GM18519 (cell line): Measurements from ENCODE around the gene THRSP.
A peak's percentile ranks its signal among the peaks of the same experiment; 100 is the strongest.
"Not testable (repeated sequence)": the region's sequence is repeated elsewhere in the genome, so short reads cannot be mapped to it uniquely, and the experiment has no call there.

Experiments
- ATAC-seq: cut with Tn5 transposase; IDR thresholded peaks from one replicate; pipeline ENCODE4 v1.9.1; 2021; ENCODE audit warnings: mild to moderate bottlenecking, moderate library complexity; ENCODE audit not compliant: unreplicated experiment, low FRiP score

THRSP gene

DNA sequence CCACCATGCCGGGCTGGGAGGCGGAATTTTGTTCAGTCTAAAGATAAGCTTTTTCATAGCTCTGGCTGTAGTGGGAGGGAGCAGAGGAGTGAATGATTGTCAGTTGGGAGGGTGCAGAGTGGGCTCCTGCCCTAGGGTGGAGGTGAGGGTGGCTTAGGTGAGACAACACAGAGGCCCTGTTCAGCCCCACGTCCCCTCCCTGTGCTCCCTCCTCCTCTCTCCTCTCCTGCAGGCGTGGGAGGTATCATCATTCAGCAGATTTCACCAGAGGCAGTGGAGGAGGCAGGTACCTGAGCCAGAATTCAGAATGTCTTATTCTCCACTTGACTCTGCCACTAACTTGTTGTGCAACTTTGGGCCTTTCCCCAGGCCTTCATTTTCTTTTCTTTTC, 1.7 kb upstream of the THRSP start:
- ATAC-seq: no peak

DNA sequence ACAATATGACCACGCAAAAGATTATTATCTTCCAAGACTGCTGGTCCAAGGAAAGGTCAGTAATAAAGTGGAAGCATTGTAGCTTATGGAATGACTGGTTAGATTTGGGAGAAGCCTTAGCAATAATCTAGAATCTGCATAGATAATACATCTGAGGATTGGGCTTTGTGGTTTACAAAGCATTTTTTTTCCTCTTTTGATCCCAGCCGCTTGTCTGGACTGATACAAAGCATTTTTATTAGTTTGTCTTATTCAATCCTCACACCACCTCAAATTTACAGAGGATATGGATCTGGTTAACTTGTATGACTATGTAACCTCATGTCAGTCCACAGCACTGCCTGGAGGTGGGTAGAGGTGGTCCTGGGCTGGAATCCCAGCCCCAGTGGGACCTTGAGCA, 990 bp upstream of the THRSP start:
- ATAC-seq: no peak

DNA sequence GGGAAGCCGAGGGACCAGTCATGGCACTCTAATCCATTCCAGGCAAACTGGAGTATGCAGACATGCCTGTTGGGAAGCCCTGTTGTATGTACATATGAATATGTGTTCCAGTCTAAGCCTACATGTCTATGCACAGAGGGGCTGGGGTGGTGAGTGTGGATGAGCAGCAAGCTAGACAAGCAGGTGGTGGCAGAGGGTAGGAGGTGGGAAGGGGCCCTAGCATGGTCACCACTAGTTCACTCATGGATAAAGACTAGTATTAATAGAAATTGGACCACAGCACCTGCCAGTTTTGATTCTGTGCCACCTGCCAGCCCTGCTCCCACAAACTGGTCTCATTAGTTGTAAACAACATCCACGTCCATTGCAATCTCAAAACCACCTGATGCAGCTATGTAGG, 1.5 kb downstream of the THRSP start:
- no peak for ATAC-seq

DNA sequence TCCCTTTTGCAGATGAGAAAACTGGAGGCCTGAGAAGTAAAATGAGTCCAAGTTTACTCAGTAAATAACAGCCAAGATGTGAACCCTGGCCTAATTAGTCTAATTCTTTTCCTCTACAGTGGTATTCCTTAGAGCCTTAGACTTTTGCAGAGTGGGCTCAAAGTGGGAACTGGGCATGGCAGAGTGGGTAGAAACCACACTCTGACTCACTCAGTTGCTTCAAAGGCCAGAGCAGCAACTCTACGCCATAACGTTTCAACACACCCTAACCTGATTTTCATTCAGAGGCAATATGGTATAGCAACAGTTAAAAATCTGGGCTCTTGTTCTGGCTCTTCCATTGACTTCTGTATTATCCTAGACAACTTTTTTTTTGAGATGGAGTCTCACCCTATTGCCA, 2.8 kb downstream of the THRSP start:
- no peak for ATAC-seq

DNA sequence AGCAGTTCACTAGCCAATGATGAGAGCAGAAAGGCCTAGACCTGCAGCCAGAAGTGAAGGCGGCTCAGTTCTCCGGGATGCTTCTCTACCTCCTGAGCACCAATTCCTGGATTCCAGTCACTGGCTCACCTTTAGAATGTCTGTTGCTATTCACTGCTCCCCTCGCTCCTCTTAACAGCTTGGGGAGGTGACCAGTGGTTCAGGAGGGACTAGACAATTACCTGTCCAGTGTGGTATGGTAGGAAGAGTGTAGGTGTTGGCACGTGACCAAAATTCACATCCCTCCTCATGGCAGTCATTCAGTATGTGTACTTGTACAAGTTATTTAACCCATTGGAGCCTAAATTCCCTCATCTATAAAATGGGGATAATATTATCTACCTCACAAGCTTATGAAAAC, 4.0 kb downstream of the THRSP start:
- ATAC-seq: no peak

DNA sequence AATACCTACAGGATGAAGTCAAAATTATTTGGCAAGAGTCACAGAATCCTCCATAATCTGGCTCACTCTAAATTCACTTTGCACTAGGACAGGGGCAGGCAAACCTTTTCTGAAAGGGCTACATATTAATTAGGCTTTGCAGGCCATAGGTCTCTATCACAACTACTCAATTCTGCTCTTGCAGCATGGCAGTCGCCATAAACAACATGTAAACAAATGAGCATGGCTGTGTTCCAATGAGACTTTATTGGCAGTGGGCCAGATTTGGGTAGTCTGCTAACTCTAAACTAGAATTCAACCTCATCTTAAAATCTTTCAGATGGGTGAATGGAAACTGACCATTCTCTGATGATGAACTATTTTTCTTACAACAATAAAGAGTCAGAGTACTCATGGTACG, 5.8 kb downstream of the THRSP start:
- no peak for ATAC-seq

DNA sequence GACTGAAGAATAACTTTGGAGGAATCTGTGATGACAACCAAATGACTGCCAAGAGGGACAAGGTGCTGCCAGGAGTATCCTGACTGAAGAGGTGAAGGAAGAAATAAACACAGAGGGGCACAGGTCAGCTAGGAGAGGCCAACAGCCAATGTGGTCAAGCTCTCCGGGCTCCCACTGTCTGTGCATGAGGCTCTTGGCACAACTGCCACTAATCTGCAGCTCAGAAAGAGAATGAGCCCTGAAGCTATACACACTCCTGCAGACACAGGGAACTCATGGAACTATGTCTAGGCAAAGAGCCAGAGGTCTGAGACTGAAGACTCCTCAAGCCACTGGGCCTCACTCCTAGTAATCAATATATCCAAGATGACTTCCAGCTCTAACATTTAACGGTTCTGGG, 7.0 kb downstream of the THRSP start:
- no peak for ATAC-seq

DNA sequence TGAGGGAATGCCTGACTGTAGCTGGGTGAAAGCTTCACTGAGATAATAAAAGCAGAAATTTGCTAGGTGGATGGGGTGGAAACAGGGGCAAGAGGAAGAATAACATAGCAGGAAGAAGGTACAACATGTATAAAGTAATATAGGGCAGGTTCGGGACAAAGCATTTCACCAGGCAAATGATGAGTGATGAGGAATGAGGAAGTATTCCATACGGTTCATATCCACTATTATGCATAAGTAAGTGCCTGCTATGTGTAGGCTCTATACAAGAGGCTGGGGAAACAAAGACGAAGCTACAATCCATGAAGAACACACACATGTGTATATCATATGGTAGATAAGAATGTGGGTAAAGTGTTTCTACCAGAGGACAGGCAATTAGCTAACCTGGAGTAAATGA, 8.1 kb downstream of the THRSP start:
- ATAC-seq: no peak

DNA sequence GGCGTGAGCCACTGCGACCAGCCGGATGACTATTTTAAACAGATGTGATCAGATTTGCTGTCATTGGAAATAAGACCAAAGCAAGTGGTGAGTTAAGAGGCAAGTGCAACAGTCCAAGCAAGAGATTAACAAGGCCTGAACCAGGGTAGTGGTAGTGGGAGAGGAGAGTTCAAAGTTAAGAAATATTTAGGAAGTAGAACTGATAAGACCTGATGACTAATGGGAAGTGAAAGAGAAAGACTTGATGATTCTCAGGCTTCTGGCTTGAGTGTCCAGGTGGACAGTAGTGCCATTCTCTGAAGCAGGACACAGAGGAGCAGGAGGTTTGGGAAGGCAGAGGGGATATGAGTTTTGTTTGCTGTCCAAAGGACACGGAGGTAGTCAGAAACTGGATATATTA, 8.8 kb downstream of the THRSP start:
- ATAC-seq: no peak

DNA sequence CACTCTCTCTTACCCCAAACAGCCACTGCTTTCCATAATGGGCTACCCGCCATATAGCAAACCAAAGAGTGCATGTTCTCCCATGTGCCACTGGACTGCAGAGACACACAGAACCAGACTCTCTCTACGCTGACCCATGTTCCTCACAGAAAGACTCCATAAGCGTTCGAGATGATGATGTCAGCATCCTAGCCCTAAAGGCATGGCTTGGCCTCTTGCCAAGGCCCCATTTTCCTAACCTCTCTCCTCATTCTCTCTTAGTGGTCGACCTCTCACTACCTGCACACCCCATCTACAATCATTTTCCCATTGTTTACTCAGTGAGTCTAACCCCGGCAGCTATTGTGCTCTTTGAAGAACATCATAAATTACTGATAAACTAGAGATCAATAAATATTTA, 11.1 kb downstream of the THRSP start:
- no peak for ATAC-seq

DNA sequence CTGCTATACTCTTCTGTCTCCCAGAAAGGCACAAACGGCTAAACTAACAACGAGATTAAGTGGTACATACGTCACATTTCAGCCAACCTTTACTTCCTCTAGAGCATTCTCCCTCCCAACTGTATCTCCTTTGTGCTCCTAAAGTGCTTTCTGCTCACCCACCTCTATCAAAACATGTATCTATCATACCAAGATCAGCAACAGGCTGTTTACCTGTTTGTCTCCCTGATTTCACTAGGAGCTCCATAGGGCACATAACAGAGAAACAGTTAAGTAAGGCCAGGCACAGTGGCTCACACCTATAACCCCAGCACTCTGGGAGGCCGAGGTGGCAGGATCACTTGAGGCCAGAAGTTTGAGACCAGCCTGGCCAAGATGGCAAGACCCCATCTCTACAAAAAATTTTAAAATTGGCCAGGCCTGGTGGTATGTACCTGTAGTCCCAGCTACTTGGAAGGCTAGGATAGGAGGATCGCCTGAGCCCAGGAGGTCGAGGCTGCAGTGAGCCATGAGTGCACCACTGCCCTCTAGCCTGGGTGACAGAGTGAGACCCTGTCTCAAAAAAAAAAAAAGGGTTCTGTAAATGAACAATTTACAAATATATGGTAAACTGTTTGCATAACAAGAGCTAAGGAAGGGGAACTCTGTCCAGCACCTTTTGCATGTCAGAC, 13.2 kb downstream of the THRSP start:
- ATAC-seq: no peak

DNA sequence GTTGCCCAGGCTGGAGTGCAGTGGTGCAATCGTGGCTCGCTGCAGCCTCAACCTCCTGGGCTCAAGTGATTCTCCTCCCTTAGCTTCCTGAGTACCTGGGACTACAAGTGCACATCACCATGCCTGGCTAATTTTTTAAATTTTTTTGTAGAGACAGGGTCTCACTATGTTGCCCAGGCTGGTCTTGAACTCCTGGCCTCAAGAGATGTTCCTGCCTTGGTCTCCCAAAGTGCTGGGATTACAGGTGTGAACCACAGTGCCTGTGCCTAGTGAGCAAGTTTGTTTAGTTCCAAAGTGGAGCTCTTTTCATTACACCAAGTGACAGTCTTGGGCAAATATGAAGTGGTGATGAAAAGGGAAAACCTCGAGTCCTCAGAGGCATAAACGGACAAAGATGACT, 13.9 kb downstream of the THRSP start:
- ATAC-seq: not testable (repeated sequence)

DNA sequence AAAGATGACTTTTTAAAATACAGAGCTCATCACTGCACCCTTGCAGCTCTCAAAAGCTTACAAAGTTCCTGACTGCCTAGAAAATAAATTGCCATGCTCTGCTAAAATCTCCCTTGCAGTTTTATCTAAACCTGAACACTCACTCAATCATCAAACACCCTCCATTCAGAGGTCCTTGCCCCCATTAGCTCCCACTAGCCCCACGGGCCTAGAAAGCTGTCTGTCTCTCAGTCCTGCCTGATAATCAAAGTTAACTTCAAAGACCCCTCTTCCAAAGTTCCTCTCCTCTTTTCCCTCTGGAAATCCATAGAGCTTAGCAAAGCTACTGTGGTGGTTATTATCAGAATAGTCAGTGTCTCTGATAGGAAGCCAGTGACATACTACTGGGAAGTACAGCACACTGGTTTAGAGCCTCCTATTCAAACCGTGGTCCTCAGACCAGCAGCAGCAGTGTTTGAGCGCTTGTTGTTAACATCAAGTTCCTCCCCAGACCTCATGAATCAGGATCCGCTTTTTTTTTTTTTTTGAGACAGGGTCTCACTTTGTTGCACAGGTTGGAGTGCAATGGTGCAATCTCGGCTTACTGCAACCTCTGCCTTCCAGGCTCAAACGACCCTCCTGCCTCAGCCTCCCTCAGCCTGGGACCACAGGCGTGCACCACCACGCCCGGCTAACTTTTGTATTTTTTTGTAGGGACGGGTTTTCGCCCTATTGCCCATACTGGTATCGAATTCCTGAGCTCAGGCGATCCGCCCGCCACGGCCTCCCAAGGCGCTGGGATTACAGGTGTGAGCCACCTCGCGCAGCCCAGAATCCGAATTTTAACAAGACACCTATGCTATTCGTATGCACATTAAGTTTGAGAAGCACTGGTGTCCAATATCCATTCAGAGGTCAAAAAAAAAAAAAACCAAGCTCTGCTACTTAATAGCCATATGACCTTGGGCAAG, 14.8 kb downstream of the THRSP start:
- no peak for ATAC-seq

DNA sequence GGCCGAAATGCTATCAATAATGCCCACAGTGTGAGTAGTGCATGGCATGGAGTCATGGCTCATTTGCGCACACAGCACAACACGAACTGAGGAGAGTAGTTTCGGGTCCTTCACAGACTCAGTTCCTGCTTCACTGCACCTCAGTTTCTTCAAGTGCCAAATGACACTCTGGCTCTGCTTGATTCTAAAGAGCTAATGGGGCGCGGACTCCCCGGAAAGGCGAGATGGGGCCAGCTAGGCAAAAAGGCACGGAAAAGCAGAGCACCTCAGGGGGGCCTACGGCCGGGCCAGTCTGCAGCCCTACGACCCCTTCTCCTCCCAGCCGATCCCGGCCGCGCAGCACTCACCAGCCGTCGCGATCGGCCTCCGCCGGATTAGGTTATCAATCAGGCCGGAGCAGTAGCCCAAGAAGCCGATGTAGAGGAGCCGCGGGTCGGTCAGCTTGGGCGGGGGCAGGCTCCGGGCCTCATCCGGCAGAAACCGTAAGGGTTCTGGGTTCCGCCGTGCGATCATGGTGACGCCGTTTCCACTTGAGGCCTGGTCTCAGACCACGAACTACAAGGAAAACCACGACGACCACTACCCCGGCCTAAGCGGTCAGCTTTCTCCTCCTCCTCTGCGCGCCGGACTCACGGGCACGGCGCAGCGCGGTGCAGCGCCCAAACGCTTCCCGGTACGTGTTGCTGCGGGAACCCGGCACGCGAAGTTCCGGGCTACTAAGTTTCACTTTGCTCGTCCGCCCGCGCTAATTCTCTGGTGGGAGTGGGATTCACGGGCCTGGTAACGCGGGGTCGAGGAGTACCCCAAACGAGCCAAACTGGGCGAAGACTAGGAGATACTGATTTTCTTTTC, 15.8 kb downstream of the THRSP start, which contains the start of gene NDUFC2:
Gene NDUFC2 (minus strand): TSS at position 631 of the 852 bp plus-strand sequence. CDS start 118 bp downstream, at position 513.
- peak; percentile 59 for ATAC-seq

DNA sequence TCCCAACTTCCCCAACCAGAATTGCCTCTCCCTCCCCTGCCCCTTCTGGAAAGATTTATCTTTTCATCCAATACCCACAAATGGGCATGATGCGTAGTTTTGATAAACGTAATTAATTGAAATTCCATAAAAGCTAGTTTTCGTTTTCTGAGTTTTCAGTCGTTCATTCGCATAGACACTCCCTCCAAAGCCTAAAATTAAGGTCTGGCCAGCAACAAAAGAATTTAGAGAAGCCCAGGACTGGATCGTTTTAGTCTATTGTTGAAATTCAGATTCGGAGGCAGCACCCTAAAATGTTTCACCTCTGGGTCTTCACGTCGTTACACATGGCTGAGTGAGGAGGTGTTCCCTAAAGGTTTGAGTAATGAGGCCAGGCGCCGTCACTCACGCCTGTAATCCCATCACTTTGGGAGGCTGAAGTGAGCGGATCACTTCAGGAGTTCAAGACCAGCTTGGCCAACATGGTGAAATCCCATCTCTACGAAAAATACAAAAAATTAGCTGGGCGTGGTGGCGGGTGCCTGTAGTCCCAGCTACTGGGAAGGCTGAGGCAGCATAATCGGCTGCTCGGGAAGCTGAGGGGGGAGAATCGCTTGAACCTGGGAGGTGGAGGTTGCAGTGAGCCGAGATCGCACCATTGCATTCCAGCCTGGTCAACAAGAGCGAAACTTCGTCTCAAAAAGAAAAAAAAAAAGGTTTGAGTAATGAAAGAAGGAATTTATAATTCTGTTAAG, 16.6 kb downstream of the THRSP start:
- no peak for ATAC-seq

DNA sequence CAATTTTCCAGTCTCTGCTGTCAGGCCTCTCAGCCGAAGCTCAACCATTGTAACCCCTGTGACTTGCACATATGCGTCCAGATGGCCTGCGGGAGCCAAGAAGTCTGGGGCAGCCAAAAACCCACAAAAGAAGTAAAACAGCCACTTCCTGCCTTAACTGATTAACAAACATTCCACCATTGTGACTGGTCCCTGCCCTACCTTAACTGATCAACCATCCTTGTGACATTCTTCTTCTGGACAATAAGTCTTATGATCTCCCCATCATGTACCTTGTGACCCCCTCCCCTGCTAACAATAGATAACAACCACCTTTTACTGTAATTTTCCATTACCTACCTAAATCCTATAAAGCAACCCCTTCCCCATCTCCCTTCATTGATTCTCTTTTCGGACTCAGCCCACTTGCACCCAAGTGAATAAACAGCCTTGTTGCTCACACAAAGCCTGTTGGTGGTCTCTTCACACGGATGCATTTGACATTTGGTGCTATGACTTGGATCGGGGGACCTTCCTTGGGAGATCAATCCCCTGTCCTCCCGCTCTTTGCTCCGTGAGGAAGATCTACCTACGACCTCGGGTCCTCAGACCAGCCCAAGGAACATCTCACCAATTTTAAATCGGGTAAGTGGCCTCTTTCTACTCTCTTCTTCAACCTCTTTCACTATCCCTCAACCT, 17.3 kb downstream of the THRSP start:
- no peak for ATAC-seq

DNA sequence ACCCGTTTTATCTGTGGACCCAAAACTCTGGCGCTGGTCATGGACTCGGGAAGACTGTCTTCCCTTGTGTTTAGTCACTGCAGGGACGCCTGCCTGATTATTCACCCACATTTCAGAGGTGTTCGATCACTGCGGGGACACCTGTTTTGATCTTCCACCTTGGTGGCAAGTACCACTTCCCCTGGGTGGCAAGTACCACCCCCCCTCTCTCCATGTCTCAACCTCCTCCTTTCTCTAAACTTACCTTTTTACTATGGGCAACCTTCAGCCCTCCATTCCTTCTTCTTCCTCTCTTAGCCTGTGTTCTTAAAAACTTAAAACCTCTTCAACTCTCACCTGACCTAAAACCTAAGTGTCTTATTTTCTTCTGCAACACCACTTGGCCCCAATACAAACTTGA, 17.9 kb downstream of the THRSP start:
- no peak for ATAC-seq

DNA sequence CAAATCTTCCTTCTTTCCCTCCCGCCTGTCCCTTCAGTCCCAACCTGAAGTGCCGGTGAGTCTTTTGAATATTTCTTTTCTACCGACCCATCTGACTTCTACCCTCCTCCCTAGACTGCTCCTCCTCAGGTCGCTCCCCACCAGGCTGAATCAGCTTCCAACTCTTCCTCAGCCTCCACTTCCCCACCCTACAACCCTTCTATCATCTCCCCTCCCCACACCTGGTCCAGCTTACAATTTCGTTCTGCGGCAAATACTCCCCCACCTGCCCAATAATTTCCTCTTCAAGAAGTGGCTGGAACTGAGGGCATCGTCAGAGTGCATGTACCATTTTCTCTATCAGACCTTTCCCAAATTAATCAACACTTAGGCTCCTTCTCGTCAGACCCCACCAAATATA, 18.5 kb downstream of the THRSP start:
- no peak for ATAC-seq

DNA sequence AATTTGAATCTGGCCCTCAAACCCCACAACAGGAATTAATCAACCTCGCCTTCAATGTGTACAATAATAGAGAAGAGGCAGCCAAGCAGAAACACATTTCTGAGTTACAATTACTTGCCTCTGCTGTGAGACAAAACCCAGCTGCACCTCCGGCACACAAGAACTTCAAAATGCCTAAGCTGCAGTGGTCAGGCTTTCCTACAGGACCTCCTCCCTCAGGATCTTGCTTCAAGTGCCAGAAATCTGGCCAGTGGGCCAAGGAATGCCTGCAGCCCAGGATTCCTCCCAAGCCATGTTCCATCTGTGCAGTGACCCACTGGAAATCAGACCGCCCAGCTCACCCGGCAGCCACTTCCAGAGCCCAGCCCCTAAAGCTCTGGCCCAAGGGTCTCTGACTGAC, 19.4 kb downstream of the THRSP start:
- no peak for ATAC-seq

DNA sequence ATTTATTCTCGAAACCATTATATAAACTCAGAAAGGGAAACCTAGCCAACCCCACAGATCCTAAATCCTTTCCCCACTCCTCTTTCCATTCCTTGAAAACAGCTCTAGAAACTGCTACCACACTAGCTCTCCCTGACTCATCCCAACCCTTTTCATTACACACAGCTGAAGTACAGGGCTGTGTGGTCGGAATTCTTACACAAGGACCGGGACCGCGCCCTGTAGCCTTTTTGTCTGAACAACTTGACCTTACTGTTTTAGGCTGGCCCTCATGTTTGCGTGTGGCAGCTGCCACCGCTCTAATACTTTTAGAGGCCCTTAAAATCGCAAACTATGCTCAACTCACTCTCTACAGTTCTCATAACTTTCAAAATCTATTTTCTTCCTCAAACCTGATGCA, 20.8 kb downstream of the THRSP start:
- ATAC-seq: not testable (repeated sequence)
